SK-N-SH treated with all-trans-retinoic acid at 6 μM for 48 hours (cell line): ENCODE measurements around the gene SAP25.

Source experiments
- PATZ1 ChIP-seq: fragments of 250-450 bp; sonication (Bioruptor Pico); IDR thresholded peaks from 2 replicates; pipeline ENCODE4 v1.8.0; 2020; ENCODE audit warnings: mild to moderate bottlenecking, moderate library complexity, borderline replicate concordance
- TF ChIP-seq, protein P1 (sequence below): fragments of 250-450 bp; sonication (Bioruptor Pico); IDR thresholded peaks from 2 replicates; pipeline ENCODE4 v1.5.0; 2020; ENCODE audit warnings: mild to moderate bottlenecking, moderate library complexity

DNA sequence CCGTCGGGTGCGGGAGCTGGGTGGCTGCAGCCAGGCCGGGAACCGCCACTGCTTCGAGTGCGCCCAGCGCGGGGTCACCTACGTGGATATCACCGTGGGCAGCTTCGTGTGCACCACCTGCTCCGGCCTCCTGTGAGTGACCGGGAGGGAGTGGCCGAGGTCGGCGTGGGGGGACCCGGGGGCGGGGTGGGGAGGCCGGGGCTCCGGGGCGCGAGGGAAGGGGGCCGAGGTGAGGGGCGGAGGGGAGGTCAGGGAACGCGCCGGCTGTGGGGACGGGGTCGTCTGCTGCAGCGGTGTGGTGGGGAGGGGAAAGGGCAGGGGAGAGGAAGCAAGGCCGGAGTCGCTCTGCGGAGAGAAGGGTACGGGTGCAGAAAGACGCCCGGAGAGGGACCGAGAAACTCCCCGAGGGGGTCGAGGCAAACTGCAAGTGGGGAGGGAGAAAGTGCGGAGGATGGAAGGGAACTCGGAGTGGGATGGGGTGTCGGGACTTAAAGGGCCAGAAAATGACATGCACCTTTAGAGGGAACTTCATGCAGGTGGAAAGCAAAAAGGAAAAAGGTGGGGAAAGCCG is 34.2 kb downstream of the SAP25 start:
- TF ChIP-seq PATZ1 (CRISPR knock-in tag), result no peak
- TF ChIP-seq, protein P1, sequence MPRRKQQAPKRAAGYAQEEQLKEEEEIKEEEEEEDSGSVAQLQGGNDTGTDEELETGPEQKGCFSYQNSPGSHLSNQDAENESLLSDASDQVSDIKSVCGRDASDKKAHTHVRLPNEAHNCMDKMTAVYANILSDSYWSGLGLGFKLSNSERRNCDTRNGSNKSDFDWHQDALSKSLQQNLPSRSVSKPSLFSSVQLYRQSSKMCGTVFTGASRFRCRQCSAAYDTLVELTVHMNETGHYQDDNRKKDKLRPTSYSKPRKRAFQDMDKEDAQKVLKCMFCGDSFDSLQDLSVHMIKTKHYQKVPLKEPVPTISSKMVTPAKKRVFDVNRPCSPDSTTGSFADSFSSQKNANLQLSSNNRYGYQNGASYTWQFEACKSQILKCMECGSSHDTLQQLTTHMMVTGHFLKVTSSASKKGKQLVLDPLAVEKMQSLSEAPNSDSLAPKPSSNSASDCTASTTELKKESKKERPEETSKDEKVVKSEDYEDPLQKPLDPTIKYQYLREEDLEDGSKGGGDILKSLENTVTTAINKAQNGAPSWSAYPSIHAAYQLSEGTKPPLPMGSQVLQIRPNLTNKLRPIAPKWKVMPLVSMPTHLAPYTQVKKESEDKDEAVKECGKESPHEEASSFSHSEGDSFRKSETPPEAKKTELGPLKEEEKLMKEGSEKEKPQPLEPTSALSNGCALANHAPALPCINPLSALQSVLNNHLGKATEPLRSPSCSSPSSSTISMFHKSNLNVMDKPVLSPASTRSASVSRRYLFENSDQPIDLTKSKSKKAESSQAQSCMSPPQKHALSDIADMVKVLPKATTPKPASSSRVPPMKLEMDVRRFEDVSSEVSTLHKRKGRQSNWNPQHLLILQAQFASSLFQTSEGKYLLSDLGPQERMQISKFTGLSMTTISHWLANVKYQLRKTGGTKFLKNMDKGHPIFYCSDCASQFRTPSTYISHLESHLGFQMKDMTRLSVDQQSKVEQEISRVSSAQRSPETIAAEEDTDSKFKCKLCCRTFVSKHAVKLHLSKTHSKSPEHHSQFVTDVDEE, result no peak
